Measurements from ENCODE around the gene NRARP. TPM values are rescaled to one million over a fixed set of nuclear protein-coding genes. Genes with fewer than 3 reads are reported as not detected.

NRARP gene
- total RNA-seq, 2 donors from 2014 or later = 5.6 to 9.0 TPM

DNA sequence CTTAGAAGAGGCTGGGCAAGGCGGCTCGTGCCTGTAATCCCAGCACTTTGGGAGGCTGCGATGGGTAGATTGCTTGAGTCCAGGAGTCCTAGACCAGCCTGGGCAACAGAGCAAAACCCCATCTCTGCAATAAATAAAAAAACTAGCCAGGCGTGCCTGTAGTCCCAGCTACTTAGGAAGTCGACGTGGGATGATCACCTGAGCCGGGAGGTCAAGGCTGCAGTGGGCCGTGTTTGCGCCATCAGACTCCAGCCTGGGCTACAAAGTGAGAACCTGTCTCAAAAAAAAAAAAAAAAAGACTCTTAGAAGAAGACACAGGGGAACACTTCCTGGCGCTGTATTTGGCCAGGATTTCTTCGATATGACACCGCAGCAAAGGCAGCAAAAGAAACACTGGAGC lies 23.7 kb upstream of the NRARP start:
- intact Hi-C loops (cut with DNase I) = loop anchor here in 1 of 2 donors (5.0 kb wide), 2 partner anchors 337 to 463 kb away; no protein-coding TSS in a partner anchor
- DNase-seq (ENCODE audit: low spot score) = no peak

DNA sequence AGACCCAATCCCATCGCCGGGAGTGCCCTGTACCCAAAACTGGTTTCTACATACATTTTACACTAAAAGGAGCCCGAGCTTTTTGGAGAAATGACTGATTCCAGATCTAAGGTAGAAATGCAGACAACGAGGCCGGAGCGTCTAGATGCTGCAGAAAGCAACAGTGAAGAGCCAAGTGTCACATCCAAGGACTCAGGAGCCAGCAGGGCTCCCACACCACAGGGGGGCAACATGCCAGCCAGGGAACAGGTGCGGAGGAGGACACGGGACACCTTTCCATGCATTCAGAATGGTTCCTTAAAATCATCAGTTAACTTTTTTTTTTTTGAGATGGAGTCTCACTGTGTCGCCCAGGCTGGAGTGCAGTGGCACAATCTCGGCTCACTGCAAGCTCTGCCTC lies 23.1 kb upstream of the NRARP start:
- peak; percentile 13 for DNase-seq (ENCODE audit: low spot score)
- intact Hi-C loops (cut with DNase I) = loop anchor here in 1 of 2 donors (5.0 kb wide), 2 partner anchors 337 to 463 kb away; no protein-coding TSS in a partner anchor

DNA sequence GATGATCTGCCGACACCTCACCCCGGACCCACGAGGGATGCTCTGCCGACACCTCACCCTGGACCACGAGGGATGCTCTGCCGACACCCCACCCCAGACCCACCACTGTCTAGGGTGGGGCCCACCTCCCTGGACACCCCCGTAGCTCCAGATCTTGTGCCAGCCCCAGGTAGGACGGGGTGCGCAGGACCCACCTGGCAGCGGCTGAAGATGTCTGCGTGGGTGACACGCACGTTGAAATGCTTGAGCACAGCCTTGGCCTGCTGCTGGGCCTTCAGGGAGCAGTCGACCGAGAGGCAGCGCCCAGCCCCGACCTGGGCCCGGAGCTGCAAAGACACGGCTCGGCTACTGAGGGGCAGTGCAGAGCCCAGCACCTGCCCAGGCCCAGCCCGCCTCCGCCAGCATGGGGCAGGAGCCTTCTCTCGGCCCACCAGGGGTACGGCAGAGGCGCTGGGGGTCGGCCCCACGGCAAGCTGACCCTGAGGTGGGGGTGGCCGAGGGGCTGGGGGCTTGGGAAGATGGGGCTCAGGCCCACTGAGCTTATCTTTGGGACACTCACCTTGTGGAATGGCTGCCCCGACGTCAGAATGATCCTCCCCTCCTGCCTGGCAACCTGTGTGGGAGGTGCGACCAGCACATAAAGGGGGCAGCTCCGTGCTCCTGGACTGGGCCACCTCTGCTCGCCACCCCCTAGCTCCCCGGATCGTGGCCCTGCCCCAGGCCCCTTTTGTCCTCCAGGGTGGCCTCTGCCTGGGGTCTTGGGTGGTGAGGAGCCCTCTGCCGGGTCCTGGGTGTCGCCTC lies 21.7 kb upstream of the NRARP start:
- DNase-seq (ENCODE audit: low spot score) = peak; percentile 76
- intact Hi-C loops (cut with DNase I) = no loop called here

DNA sequence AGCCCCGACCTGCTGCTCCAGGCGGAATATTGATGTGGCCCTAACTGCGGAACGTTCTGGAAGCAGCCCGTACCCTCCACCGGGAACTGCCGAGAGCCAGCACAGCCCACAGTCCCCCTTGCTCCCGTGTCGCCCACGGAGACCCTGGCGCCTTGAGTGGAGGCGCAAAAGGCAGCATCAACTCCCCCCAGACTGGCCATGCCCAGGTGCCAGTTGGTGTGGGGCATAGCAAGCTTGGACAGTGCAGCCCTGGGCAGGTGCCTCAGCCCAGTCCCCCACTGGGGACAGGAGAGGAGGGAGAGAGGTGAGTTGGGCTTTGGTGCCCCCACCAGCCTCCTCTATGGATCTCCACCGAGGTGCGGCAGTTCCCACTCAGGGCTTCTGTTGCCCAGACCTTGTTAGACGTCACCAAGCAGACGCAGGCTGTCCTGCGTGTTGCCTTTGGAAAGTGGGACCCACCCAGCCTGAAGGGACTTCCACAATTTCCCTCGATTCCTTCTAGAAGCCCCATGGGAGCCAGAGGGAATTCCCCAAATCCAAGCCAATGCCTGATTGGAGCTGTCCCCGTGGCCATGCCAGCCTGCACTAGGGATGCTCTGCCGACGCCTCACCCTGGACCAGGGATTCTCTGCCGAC lies 19.8 kb upstream of the NRARP start:
- peak; percentile 65 for DNase-seq (ENCODE audit: low spot score)
- intact Hi-C loops (cut with DNase I) = no loop called here

DNA sequence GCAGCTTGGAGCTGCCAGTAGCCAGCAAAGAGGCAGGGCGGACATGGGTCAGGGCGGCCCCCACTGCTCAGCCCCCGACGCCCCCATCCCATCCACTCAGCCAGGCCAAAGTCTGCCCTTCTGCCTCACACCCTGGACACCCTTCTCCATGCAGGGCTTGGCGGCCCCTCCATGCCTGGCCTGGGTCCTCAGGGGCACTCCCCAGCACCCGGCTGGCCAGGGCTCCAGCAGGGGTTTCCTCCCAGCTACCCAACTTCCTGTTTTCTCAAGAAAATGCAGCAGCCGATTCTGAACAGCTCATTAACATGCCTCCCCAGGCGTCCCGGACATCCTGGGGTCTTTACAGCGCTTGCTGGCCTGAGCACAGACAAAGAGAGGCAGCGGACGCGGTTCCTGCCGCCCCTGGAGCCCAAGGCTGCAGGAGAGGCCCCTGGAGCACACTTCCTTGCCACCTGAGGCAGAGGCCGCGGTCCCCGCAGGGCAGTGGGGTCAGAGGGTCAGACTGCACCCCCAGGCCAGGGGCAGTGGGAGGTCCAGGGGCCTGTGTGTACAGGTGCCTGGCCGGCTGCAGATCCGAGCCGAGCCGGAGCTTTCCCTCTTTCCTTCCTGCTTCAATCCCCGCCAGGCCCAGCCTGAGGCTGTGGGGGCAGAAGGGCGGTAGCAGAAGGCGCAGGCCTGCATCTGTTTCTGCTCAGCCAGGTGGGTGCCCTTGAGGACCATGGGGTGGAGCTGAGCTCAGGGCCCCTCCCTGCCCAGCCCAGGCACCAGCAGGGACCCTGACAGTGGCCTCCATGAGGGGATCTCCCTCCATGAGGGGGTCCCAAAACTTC lies 18.7 kb upstream of the NRARP start:
- DNase-seq (ENCODE audit: low spot score) = peak; percentile 76
- intact Hi-C loops (cut with DNase I) = no loop called here

DNA sequence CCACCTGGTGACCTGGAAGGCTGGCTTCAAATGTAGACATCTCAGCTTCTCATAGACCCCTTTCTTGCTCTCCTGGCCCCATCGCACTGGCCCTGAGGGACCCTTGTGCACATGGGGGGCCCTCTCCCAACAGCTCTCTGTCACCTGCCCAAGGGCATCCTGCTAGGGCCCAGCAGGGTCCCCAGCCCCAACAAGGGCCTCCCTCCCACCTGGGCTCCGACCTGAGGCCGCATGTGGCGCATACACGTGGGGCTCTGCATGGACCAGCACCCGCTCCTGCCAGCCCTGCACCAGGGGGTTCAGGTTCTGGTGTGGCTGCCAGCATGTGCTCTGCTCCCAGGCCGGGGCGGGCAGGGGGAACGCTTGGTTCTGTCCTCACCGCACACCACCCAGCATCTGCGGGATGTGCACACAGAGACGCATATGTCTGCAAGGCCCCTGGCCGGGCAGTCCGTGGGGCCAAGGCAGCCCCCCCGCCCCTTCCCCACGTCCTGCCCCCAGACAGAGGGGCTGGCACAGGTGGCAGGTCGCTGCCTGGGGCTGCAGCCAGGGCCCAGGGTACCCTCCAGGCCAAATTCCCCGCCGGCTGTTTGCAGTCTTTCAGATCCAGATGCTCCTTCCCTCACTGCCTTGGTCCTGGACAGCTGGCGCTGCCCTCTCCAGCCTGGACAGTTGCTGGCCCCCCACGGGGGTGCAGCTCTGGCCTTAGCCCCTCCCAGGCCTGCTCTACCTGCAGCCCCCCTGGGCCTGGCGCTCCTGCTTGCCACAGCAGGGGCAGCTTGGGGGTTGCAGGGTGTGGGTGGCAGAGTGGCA lies 17.9 kb upstream of the NRARP start:
- DNase-seq (ENCODE audit: low spot score) = peak; percentile 72
- intact Hi-C loops (cut with DNase I) = no loop called here

DNA sequence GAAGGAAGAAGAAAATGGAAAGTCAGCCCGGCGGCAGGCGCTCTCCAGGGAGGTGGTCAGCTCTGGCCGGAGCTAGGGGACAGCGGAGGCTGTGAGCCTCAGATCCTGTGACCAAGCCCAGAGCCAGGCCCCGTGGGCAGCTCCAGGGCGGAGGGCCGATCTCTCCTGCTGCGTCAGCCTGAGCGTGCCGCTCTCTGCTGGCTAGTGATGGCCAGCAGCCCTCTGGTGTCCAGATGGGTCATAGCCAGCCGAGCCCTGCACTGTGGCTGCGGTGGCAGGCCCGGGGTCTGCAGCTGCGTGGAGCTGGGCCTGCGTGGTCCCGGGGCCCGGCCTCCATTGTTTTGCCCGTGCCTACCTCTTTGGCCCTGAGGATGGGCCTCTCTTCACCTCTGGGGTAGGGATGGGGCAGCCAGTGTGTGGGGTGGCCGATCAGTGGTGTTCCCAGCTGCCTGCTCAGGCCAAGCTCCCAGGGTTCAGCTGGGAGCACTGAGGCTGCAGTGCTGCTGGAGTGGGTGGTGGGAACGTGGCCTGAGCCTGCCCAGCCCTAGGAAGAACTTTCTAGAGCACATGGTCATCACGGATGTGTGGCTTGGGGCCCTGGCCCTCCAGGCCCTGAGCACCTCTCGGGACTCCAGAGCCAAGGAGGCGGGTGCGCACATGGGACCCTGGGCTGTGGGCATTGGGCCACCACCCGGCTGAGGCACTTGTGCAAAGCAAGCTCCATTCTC lies 17.1 kb upstream of the NRARP start:
- intact Hi-C loops (cut with DNase I) = no loop called here
- DNase-seq (ENCODE audit: low spot score) = peak; percentile 91

DNA sequence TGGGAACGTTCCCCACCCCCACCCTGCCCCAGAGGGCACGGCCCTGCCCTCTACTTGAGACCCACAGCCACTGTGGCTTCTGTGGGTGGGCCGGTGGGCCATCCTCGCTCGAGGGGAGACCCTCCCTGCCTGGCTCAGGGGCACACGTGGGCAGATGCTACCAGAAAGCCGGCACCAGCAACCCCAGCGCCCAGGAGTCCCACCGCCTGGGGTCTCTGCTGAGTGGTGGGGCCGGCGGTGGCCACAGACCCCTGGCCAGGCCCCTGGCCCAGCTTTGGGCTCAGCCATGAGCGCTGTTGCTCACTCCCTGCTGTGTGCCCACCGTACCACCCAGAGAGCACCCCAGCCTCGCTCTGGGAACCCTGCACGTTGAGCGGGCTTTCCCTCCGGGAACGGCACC lies 16.5 kb upstream of the NRARP start:
- DNase-seq (ENCODE audit: low spot score) = no peak
- intact Hi-C loops (cut with DNase I) = no loop called here

DNA sequence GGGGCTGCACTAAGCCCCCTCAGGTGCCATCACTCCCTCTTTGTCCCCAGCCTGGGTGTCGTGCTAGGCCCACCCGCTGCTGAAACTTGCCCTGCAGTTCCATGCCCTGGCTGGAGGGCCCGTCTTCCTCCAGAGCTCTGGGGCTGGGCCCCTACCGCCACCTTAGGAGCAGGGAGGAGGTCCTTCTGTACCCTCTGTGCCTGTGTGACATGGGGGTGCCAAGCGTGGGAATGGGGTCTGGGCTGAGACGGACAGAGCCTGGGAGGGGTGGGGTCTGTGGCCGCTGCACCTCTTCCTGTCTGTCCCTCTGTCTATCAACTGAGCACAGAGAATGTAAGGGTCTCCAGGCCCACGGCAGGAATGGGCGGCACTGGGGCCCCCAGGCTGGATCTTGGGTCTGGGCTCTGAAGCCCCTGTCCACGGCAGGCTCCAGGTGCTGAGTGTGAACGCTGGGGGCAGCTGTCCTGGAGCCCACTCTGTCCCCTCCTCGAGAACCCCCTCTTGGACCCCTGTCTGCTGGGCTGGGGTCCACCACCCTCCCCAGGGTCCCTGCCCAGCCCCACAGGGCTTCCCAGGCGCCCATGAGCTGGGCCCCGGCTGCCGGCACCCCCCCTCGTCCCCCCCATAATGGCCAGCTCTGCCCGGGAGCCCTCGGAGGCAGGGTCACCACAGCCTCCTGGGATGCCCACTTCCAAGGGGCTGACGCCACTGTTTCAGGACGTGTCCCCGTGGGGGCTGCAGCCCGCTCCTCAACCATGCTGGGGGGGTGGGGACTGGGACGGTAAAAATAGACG lies 15.8 kb upstream of the NRARP start:
- DNase-seq (ENCODE audit: low spot score) = peak; percentile 66

DNA sequence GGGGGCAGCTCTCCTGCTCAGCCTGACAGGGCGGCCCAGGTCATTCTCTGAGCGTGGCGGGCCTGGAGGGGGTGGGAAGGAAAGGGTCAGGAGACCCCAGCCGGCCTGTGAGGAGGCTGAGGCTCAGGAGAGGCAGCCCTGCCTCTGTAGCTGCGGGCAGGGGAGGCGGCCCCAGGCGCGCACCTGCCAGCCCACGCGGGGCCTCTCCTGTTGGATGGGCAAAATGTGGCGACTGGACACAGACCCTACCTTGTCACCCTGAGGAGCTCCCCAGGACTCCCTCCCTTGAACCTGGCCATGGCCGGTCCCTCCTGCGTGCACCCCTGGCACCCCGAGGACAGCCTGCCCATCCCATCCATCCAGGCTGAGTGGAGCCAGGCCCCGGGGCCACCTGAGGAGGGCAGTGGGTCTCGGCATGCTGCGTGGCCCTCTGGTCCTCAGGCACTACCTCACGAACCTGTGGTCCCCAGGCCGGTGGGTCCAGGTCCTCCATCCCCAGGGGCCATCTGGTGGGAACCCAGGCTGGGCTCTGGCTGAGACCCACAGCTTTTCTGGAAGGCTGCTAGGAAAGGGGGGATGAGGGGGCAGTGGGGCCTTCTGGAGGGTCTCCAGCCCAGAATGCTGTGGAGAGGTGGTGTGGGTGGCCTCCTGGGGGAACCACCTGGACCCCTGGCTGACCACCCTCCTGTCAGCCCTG lies 15.1 kb upstream of the NRARP start:
- intact Hi-C loops (cut with DNase I) = no loop called here
- peak; percentile 64 for DNase-seq (ENCODE audit: low spot score)

More for the DNA sequence above, 15.8 kb upstream of the NRARP start:
- intact Hi-C loops (cut with DNase I) = no loop called here

DNA sequence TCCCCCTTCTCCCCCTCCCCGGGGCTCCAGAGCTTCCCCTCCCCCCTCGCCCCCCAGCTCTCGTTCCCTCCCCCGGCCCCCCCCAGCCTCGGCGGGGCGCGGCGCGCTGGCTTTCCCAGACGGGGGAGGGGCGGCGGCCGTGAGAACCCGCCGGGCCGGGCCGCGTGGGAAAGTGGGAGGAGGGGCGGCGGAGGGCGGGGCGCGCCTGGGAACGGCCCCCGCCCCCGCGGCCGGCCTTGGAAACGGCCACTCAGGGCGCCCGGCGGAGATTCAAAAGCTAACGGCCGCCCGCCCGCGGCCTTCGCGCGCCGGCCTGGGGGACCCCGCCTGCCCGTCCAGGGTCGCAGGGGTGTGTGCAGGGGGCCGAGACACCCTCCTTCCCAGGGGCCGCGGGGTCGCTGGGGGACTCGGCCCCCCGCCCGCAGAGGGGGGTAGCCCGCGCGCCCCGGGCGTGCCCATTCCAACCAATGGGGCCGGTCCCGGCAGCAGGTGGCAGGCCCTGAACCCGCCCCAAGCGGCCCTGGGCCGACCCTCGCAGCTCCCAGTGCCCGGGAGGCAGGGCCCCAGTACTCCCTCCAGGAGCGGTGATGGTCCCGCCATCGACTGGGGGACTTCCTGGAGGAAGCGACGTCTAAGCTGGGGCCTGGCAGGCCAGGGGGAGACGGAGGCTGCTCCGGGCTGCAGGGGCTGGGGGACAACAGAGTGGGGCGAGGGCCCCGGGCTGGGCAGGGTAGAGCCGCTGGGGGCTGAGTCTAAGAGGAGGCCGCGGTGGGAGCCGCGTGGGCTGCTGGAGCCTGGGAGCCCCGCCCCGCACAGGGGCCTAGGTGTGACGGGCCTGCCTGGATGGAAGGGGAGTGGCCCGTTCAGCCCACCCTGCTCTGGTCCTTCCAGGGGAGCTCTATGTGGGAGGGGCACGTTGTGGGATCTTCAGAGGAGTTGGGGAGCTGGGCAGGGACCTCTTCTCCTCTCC lies 14.2 kb upstream of the NRARP start:
- intact Hi-C loops (cut with DNase I) = no loop called here
- DNase-seq (ENCODE audit: low spot score) = peak; percentile 79

DNA sequence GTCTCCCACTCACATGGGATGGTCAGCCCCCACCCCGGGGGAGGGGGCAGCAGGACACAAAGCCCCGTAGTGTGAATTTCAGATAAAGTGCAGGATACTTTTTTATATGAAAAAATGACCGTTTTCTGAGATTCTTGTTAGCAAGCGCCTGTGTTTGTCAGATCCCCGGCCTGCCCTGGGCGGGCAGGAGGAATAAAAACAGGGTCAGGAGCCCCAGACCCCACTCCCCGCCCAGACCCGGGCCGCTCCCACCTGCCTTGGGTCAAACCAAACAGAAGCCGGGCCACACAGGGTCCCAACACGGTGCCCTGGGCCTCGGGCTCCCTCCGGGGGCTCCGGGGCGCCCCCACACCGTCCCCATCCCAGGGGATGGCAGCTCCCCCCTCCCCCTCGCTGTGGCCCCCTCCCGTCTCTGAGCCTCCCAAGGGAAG lies 13.5 kb upstream of the NRARP start:
- intact Hi-C loops (cut with DNase I) = no loop called here
- DNase-seq (ENCODE audit: low spot score) = peak; percentile 61

DNA sequence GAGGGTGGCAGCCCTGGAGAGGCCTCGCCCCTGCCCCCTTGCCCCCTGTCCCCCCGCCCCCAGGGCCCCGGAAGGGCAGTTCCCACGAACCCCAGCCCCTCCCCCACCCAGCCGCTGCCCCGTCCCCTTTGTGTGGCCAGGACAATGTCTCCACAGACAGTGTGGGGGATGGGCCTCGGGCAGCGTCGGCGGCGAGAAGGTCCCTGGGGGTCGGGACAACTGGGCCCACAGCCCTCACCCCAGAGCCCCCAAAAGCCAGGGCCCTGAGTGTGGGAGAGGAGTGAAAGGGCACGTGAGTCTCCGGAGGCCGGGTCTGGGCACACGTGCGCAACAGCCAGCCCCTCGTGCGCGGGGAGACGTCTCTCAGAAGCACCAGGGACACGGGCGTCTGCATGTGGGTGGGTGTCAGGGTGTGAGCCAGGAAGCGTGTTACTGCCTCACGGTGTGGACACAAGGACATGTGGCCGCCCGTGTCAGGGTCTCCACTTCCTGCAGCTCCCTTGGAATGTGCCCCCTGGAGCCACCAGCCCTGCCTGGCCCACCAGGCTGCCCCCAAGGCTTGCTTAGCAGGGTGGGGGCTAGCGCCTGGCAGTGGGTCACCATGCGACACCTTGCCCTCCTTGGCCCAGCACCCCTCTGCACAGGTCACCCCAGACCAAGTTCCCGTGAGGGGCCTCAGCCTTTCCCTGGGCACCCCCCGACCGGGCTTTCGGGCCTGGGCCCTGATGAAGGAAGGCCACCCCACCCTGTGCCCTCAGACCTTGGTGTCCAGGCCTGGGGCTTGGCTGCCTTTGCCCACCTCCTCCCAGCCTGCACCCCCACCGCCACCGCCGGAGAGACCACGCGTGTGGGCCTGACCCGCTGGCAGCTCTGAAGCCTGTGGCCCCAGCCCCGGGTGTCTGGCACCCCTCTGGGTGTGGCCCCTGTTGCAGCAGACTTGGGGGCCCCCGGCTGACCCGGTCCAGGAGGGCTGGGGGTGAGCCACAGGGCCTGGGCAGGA lies 12.8 kb upstream of the NRARP start:
- intact Hi-C loops (cut with DNase I) = no loop called here
- DNase-seq (ENCODE audit: low spot score) = peak; percentile 79

DNA sequence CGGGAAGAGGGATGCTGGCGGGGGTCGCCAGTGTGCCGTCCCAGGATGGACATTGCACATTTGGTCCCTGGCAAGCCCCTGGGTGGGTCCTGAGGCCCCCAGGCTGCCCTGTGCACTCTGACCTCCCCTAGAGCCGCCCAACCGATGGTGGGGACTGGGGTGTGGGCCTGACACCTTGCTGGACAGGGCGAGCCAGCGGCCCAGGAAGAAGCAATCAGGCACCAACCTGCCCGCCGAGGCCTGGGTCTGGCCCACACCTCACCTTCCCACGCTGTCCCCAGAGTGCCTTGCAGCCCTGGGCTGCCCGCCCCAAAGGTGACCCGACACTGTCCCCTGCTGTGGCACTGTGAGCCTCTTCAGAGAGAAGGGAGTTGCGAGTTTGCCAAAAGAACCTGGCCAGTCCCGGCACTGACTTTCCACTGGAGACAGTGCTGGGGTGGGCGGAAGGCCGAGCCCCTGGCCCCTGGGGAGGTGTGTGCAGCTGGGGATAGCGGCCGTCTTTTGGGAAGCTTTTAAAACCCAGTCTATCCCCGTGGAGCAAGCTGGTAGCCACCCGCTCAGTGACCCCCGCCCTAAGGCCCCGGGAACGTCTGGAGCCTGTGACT lies 12.0 kb upstream of the NRARP start:
- intact Hi-C loops (cut with DNase I) = no loop called here
- peak; percentile 73 for DNase-seq (ENCODE audit: low spot score)

All from posterior vena cava (tissue), 2 donors.